Uterus (tissue), 2 donors: Measurements from ENCODE around the gene METAP1D.

Experiments used
- POLR2A ChIP-seq, 2 donors: fragments of 450-650 bp; IDR thresholded peaks; one replicate each; pipeline ENCODE4 v1.6.1; 2016; ENCODE audit warnings: antibody characterized with exemption in 2 of 2, mild to moderate bottlenecking in 1 of 2, moderate library complexity in 1 of 2
- TF ChIP-seq, protein P1 (sequence below), 4 experiments: fragments of 200-600 bp in 2 of 4; fragments of 450-650 bp in 2 of 4; sonication (generic) in 2 of 4; IDR thresholded peaks; one replicate each; pipeline ENCODE4 v1.5.1; 2016 to 2019; ENCODE audit warnings: antibody characterized with exemption in 4 of 4, mild to moderate bottlenecking in 2 of 4, moderate library complexity in 1 of 4

- TF ChIP-seq, protein P1, sequence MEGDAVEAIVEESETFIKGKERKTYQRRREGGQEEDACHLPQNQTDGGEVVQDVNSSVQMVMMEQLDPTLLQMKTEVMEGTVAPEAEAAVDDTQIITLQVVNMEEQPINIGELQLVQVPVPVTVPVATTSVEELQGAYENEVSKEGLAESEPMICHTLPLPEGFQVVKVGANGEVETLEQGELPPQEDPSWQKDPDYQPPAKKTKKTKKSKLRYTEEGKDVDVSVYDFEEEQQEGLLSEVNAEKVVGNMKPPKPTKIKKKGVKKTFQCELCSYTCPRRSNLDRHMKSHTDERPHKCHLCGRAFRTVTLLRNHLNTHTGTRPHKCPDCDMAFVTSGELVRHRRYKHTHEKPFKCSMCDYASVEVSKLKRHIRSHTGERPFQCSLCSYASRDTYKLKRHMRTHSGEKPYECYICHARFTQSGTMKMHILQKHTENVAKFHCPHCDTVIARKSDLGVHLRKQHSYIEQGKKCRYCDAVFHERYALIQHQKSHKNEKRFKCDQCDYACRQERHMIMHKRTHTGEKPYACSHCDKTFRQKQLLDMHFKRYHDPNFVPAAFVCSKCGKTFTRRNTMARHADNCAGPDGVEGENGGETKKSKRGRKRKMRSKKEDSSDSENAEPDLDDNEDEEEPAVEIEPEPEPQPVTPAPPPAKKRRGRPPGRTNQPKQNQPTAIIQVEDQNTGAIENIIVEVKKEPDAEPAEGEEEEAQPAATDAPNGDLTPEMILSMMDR (IDR thresholded peaks at IDR 0.05): no peak
- TF ChIP-seq POLR2A (IDR thresholded peaks at IDR 0.05): no peak
These were observed 49.1 kb downstream of the METAP1D start for GRCh38 chr2:172048508-172049503.
